COR-L47 (cell line): ENCODE data around the gene RYR3.

Source experiments
- DNase-seq: peaks from one replicate; lab custom pipeline; 2025; lab: John Stamatoyannopoulos, UW

The RYR3 gene

GRCh38 chr15:33837294-33837693 lies 526.5 kb downstream of the RYR3 start:
- no peak for DNase-seq

GRCh38 chr15:33839540-33839939 lies 528.8 kb downstream of the RYR3 start:
- DNase-seq = no peak

- DNase-seq = no peak
Observed at GRCh38 chr15:33840615-33841014, 529.8 kb downstream of the RYR3 start.

DNA sequence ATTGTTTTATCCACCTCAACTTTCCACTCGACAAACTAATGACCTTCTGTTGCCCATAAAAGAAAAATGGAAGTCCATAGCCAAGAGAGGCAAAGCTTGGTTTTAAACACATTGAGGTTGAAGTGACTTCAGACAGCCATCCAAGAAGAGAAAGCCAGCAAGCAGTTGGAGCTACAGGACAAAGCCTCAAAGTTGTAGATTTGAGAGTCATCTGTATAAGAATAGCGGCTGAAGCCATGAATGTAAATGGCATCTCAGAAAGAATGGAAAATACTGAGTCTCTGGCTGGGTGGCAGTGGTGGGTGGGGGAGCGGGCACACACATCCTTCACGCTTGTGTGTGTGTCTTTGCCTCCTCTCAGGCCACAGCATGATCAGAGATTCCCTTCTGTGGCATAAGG lies 533.4 kb downstream of the RYR3 start:
- no peak for DNase-seq

DNA sequence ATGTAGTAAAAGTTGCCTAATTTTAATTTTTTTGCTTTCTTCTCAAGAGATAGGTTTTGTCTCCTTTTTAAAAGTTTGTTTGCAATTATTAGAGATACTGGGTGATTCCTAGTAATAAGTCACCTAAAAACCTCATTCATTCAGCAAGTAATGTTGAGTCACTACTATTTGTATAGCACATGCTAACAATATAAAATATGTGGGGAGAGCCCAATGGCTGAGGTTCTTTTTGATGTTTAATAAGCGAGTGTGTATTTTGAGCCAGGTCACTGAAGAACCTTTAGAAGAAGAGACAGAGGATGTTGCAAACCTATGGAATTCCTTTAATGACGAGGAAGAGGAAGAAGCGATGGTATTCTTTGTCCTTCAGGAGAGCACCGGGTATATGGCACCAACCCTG lies 533.8 kb downstream of the RYR3 start:
- no peak for DNase-seq

- no peak for DNase-seq
Observed at GRCh38 chr15:33846142-33846541, 535.4 kb downstream of the RYR3 start.

- DNase-seq = no peak
Observed at GRCh38 chr15:33846862-33847261, 536.1 kb downstream of the RYR3 start.

- DNase-seq = no peak
Observed at GRCh38 chr15:33848011-33848410, 537.2 kb downstream of the RYR3 start.

DNA sequence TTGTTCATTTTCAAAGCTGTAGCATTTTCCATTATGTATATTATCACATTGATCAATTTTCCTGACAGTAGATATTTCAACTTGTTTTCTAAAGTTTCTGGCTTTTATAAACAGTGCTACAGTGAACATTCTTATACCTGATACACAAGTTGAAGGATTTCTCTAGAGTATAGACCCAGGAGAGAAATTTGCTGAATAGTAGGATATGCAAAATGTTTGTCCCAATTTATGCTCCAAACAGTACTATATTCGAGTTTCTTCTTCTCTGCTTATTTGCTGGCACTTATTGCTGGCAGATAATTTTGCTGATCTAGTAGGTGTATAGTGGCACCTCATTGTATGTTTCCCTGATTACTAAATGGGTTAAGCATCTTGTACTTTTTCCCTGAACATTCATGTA lies 540.3 kb downstream of the RYR3 start:
- no peak for DNase-seq

DNA sequence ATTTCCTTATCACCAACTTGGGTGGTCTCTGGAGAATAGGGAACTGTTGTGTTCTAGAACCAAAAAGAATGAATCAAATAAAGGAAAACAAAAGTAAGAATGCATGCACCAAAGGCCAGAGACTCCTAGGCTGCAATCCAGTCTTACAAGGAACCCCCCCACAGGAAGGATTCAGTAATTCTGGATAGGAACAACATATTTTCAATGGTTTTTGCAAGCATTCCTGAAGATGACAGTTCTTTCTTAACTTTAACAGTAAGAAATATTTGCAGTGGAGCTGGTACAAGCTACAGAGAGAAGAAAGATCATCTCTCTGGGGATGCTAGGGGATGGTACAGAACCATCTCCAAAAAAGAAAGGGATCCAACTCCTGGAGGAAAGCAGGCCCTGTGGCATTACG lies 541.3 kb downstream of the RYR3 start:
- no peak for DNase-seq

- DNase-seq = no peak
Observed at GRCh38 chr15:33852570-33852969, 541.8 kb downstream of the RYR3 start.

- DNase-seq = no peak
Observed at GRCh38 chr15:33857726-33858125, 547.0 kb downstream of the RYR3 start.

DNA sequence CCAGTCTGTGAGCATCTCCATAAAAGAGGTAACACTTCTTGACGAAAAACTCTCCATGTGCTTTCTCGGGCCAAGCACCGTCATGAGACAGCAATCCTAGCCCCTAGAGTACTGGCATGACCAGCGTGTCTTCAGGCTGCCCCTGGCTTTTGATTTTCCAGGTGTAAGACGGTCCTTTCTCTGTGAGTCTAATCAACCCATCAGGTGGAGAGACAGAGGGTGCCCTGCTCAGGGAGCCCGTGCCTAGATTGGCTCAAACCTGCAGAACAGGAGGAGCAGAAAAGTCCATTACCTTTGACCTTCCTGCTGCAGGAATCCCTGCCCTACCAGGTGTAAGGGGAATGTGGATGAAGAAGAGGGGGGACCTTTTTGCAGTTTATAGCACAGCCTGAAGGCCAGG lies 548.1 kb downstream of the RYR3 start:
- no peak for DNase-seq

DNA sequence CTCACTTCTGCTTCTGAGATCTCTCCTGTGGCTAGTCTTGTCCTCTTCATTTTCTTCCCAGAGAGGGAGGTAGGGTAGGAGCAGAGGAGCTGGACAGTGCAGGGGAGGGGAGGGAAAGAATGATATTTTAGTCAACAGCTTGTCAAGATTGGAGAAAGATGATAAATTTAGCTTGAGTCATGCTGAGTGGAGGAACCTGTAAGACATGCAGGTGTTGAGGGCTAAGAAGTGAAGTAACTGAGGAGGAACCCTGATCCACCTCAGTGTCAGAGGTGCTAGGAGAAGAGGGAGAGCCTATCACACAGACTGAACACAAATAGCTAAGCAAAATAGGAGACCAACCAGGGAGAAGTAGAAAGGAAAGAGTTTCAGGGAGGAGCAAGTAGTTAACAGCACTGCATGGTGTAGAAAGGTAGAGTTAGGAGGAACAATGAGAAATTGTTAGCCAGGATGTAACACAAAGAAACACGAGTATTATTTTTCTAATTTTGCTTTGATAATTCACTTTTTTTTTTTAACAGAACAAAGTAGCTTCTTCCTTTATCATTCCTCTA lies 549.3 kb downstream of the RYR3 start:
- no peak for DNase-seq

DNA sequence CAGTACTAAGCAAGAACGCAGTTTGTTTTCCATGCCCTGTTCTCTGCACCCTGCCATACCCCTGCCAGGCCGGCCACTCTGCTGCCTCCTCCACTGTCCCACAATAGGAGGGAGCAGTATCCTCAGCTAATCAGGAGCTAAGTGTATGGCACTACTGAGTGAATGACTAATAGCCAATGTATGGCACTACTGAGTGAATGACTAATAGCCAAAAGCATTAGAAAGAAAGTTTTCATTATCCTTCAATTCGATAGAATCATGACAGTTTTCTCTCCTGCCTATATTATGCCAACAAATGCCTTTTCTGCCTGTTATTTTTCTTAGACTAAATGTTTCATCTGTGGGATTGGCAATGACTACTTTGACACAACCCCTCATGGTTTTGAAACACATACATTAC lies 550.0 kb downstream of the RYR3 start:
- no peak for DNase-seq

DNA sequence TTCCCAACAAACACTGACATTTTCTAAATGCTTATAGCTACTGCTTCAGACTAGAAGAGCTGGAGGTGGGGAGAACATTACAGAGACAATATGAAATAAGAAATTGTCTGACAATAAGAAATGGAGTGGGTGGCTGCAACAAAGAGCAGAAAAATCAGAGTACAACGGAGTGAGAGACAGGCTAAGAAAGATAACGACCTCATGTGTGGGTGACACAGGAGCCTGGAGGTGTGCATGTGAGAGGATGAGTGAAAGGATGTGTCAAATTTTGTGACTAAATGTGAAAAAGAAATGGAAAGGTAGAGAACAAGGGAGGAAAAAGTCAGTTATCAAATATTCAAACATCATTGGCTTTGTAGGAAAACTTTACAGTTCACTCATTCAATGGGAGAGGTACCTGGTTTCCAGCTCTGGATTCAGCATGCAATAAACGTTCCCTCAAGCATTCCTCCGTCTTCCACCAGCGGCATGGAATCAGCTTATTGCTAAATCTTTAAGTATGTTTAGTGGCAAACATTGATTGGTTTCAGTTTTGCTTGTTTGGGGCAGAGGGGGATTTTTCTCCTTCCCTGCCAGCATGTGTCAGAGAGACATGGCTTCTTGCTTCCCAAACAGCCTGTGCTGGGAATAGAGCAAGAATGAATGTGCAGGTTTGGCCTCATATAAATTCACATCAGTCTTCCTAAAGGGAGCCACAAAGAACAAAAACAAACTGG lies 553.8 kb downstream of the RYR3 start:
- no peak for DNase-seq

DNA sequence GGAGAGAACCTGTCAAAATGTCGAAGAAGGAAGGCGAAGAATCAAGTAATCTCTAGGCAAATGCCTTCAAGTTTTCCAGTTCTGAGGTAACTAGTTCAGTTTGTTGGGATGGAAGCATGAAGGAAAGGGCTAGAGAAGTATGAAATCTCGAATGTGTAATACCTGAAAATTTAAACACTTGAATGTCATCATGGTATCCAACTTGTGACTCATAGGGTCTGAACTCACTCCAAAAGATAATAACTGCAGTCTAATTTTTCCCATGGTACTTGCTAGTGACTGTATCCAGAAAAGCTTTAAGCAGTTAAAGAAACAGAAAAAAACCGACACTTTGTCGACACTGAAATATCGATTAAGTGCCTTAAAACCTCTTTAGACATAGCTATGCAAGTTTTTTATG lies 554.6 kb downstream of the RYR3 start:
- DNase-seq = no peak

- DNase-seq = no peak
Observed at GRCh38 chr15:33866101-33866737, 555.5 kb downstream of the RYR3 start.

DNA sequence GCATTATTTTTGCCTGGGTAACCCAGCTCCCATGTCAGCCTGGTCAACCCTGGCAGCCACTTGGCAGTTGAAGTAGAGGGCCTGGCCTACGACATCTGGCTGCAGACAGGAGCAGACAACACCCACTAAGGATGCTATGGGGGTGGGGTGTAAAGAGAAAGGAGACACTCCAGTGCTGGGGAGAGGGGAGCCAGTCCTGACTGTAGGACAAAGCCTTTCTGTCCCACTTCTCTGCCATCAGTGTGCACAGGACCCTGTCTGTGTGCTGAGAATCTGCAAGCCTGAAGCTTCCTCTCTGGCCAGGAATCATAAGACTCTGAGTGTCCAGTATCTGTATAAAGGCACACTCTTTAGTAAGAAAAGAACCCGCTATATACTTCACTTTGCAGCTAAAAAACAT lies 561.2 kb downstream of the RYR3 start:
- DNase-seq = no peak

- no peak for DNase-seq
Observed at GRCh38 chr15:33872416-33873106, 561.8 kb downstream of the RYR3 start.

DNA sequence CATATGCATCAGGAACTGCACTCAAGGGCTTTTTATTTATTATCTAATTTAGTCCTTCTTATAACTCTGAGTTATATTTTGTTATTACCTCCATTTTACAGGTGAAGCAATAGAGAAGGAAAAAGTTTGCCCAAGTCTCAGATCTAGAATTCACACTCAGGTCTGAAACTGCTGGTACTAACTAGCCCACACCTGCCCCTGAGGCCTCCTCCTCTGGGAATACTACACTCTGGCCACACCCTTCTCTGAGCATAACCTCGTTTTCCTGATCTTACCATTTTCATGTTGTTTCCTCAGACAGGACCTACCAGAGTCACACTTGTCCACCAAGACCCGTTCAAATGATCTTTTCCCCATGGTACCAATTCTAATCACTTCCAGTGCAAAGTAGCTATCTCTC lies 563.4 kb downstream of the RYR3 start:
- no peak for DNase-seq

GRCh38 chr15:33882921-33883320 lies 572.2 kb downstream of the RYR3 start:
- DNase-seq = no peak

DNA sequence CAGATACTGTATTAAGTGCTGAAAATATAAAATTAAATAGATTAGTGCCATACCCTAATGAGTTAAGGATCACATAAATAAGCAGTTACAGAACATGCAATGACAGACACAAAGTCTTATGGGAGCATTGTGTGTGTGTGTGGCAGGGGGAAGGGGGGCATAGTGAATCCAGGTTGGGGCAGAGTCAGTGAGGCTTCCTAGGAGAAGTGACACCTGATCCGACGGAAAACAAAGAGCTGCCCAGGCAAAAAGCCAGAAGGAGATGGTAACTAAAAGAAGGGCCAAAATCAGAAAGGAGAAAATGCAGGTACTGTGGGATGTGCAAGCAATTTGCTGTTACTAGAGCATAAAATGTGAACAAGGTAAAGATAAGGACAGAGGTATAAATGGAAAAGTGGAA lies 577.4 kb downstream of the RYR3 start:
- DNase-seq = peak; percentile 86
